ENCODE measurements around the gene H2BK1.
A peak's percentile ranks its signal among the peaks of the same experiment; 100 is the strongest.

Gene H2BK1

DNA sequence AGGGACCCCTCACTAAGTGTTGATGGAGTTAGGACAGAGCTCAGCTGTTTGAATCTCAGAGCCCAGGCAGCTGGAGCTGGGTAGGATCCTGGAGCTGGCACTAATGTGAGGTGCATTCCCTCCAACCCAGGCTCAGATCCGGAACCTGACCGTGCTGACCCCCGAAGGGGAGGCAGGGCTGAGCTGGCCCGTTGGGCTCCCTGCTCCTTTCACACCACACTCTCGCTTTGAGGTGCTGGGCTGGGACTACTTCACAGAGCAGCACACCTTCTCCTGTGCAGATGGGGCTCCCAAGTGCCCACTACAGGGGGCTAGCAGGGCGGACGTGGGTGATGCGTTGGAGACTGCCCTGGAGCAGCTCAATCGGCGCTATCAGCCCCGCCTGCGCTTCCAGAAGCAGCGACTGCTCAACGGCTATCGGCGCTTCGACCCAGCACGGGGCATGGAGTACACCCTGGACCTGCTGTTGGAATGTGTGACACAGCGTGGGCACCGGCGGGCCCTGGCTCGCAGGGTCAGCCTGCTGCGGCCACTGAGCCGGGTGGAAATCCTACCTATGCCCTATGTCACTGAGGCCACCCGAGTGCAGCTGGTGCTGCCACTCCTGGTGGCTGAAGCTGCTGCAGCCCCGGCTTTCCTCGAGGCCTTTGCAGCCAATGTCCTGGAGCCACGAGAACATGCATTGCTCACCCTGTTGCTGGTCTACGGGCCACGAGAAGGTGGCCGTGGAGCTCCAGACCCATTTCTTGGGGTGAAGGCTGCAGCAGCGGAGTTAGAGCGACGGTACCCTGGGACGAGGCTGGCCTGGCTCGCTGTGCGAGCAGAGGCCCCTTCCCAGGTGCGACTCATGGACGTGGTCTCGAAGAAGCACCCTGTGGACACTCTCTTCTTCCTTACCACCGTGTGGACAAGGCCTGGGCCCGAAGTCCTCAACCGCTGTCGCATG is 27.2 kb upstream of the H2BK1 start:
- no peak for TF ChIP-seq CTCF (IDR thresholded peaks at IDR 0.05; ENCODE audit: low read depth, low read length, missing control alignments)
- H3K4me3 ChIP-seq (ENCODE audit: low read depth, low read length) = no peak overlapping the region
- no peak for DNase-seq (ENCODE audit: low read depth)

DNA sequence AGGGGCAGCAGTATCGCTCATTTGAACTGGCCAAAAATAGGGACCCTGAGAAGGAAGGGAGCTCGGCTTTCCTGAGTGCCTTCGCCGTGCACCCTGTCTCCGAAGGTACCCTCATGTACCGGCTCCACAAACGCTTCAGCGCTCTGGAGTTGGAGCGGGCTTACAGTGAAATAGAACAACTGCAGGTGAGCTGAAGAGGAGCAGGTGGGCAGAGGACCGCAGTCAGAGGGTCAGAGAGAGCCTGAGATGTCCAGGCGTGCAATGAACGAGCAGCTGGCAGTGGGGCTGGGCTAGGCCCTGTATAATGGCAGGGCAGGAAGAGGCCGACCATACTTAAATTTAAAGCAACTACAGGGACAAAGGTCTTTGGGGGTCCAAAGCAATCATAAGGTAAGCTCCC is 26.1 kb upstream of the H2BK1 start:
- no peak overlapping the region for H3K4me3 ChIP-seq (ENCODE audit: low read depth, low read length)
- DNase-seq (ENCODE audit: low read depth) = no peak
- no peak for TF ChIP-seq CTCF (IDR thresholded peaks at IDR 0.05; ENCODE audit: low read depth, low read length, missing control alignments)

DNA sequence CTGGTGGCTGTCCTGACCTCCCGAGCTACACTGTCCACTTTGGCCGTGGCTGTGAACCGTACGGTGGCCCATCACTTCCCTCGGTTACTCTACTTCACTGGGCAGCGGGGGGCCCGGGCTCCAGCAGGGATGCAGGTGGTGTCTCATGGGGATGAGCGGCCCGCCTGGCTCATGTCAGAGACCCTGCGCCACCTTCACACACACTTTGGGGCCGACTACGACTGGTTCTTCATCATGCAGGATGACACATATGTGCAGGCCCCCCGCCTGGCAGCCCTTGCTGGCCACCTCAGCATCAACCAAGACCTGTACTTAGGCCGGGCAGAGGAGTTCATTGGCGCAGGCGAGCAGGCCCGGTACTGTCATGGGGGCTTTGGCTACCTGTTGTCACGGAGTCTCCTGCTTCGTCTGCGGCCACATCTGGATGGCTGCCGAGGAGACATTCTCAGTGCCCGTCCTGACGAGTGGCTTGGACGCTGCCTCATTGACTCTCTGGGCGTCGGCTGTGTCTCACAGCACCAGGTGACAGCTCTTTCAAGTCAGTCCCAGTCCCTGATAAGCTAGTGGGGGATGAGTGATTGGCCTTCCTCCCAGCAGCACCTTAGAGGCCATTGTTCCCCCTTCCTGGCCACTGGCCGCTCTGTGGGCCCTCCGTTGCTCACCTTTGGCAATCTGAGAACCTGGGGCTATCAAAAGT is 25.0 kb upstream of the H2BK1 start:
- H3K4me3 ChIP-seq (ENCODE audit: low read depth, low read length) = no peak overlapping the region
- TF ChIP-seq CTCF (IDR thresholded peaks at IDR 0.05; ENCODE audit: low read depth, low read length, missing control alignments) = no peak
- no peak for DNase-seq (ENCODE audit: low read depth)

DNA sequence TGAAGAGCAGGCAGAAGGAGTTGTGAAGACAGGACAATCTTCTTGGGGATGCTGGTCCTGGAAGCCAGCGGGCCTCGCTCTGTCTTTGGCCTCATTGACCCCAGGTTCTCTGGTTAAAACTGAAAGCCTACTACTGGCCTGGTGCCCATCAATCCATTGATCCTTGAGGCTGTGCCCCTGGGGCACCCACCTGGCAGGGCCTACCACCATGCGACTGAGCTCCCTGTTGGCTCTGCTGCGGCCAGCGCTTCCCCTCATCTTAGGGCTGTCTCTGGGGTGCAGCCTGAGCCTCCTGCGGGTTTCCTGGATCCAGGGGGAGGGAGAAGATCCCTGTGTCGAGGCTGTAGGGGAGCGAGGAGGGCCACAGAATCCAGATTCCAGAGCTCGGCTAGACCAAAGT is 23.5 kb upstream of the H2BK1 start:
- peak overlapping the region; percentile 92 for H3K4me3 ChIP-seq (ENCODE audit: low read depth, low read length)
- TF ChIP-seq CTCF (IDR thresholded peaks at IDR 0.05; ENCODE audit: low read depth, low read length, missing control alignments) = no peak
- DNase-seq (ENCODE audit: low read depth) = no peak

DNA sequence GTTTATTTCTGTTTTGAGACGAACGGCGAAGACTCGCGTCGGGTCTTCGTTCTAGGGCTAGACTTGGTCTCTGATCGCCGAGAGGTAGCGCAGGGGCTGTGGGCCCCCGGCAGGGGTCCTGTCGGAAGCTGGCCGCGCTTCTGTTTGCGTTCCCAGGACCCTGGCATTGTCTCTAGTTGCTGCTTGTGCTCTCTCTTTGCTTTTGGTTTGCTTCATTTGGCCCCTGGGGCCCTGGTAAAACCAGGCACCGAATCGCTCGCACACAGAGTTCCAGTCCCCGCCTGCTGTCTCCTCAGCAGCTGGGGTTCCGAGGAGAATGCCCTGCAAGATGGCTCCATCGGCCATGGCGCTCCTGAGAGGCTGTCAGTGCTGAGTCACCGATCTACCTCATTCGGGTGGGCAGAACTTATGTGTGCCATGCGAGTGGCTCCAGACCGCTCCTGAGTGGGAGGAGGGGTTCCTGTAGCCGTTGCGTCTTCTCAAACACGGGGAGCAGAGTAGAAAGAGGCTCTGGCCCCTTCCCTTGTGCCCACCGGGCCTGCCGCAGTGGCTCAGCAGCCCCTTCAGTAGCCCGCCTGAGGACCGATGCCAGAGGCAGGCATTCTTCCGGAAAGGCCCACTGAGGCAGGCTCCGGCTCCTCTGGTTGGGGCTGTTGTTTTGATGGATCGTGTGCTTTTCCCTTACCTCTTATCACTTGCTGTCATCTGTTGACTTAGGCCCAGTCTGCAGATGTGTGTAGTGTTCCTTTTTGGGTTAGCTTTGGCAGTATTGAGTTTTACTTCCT is 22.8 kb upstream of the H2BK1 start:
- no peak for DNase-seq (ENCODE audit: low read depth)

More for the DNA sequence above, 22.8 kb upstream of the H2BK1 start:
- no peak for TF ChIP-seq CTCF (IDR thresholded peaks at IDR 0.05; ENCODE audit: low read depth, low read length, missing control alignments)
- peak overlapping the region; percentile 92 for H3K4me3 ChIP-seq (ENCODE audit: low read depth, low read length)
